DMS114 treated with DMSO at 0.1 percent for 48 hours (cell line): ENCODE data around the gene MZT2B.
"Not testable (repeated sequence)": the region's sequence is repeated elsewhere in the genome, so short reads cannot be mapped to it uniquely, and the experiment has no call there.

Experiments
- DNase-seq: peaks from one replicate; lab custom pipeline; 2025; ENCODE audit not compliant: unreplicated experiment; lab: John Stamatoyannopoulos, UW

MZT2B gene

GRCh38 chr2:130181880-130182682 is at the start of gene MZT2B:
TSS of gene MZT2B (plus strand) at chr2:130182262. CDS start at chr2:130182283, 21 bp downstream.
- DNase-seq: peak; percentile 62

GRCh38 chr2:130135692-130136541 is 46.1 kb upstream of the MZT2B start:
- no peak for DNase-seq

- not testable (repeated sequence) for DNase-seq
Measured at GRCh38 chr2:130136546-130136945, 45.5 kb upstream of the MZT2B start.

- DNase-seq: not testable (repeated sequence)
Measured at GRCh38 chr2:130137118-130137517, 44.9 kb upstream of the MZT2B start.

- DNase-seq: not testable (repeated sequence)
Measured at GRCh38 chr2:130138326-130138725, 43.7 kb upstream of the MZT2B start.

GRCh38 chr2:130138841-130139251 is 43.2 kb upstream of the MZT2B start:
- not testable (repeated sequence) for DNase-seq

GRCh38 chr2:130139331-130140280 is 42.5 kb upstream of the MZT2B start:
- not testable (repeated sequence) for DNase-seq

GRCh38 chr2:130140516-130140915 is 41.5 kb upstream of the MZT2B start:
- DNase-seq: not testable (repeated sequence)

- not testable (repeated sequence) for DNase-seq
Measured at GRCh38 chr2:130141002-130141401, 41.1 kb upstream of the MZT2B start.

- DNase-seq: not testable (repeated sequence)
Measured at GRCh38 chr2:130141645-130142370, 40.3 kb upstream of the MZT2B start.

- not testable (repeated sequence) for DNase-seq
Measured at GRCh38 chr2:130142396-130143265, 39.4 kb upstream of the MZT2B start.

- DNase-seq: not testable (repeated sequence)
Measured at GRCh38 chr2:130143266-130144039, 38.6 kb upstream of the MZT2B start.

- DNase-seq: peak; percentile 3
Measured at GRCh38 chr2:130145006-130145414, 37.1 kb upstream of the MZT2B start, which contains the start of gene CCDC74B. TSS of gene CCDC74B (minus strand) at chr2:130145112. CDS start at chr2:130144996, 116 bp downstream.

- DNase-seq: not testable (repeated sequence)
Measured at GRCh38 chr2:130148515-130148914, 33.5 kb upstream of the MZT2B start.

- DNase-seq: no peak
Measured at GRCh38 chr2:130150181-130151144, 31.6 kb upstream of the MZT2B start.

- DNase-seq: not testable (repeated sequence)
Measured at GRCh38 chr2:130151145-130151512, 30.9 kb upstream of the MZT2B start.
